Activated gamma-delta T cell treated with anti-CD3 and anti-CD28 coated beads, Interleukin-2, amount 50 U/mL, for 16 hours (primary cell): Measurements from ENCODE around the gene AHNAK2.
"Not testable (repeated sequence)": the region's sequence is repeated elsewhere in the genome, so short reads cannot be mapped to it uniquely, and the experiment has no call there.

Experiments used
- DNase-seq: peaks from one replicate; pipeline ENCODE4 v3.0.0-alpha.2; 2020; ENCODE audit warnings: low read depth

The AHNAK2 gene

DNA sequence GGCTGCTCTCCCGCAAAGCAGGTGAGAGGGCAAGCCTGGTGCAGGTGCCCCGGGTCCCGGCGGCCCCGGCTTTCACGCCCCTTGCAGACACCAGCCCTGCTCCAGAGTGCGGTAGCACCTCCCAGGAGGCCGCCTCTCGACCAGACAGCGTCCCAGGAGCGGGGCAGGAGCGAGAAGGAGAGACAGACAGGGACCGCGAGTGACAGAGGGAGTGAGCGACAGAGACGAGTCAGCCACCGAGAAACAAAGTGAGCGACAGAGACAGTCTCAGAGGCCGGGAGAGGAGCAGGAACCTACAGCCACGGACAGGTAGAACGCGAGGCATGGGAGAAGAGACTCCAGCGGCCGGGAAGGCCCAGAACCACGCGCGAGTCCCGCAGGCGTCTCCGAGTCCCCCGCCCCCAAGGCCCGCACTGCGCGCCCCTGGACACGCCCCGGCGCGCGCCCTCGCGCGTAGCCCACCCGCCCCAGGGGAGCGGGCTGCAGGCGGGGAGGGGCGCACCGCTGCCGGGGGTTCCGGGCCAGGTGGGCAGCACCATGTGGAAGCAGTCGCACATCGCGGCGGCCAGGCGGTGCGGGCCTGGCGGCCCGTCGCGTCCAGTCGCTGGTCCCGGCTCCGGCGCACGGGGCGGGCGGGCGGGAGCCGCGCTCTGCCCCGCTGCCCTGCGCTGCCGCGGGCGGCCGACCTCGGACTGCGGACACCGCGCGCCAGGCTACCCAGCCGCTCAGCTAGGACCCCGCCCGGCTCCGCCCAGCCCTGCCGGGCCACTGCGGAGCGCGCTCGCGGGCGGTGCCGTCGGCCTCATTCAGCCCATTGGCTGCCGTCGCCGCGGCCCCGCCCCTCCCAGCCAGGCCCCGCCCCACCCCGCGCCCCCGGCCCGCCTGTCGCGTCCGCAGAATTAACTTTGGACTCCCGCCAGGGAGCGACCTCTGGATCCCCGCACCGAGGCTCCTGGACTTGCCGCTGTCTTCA is at the start of gene AHNAK2:
AHNAK2 (minus strand) TSS at position 694 of the 973 bp plus-strand sequence; CDS start at position 557, 137 bp downstream.
- no peak for DNase-seq

DNA sequence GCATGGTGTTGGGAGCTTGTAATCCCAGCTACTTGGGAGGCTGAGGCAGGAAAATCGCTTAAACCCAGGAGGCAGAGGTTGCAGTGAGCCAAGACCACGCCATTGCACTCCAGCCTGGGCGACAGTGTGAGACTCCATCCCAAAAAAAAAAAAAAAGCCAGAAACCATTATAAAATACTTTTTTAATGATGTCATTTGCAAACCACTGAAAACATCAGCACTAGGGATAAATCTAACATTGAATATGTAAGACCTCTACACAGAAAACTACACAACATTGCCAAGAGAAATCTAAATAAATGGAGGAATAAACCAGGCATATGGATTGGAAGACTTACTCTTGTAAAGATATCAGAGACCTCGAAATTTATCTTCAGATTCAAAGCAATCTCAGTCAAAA is 49.5 kb upstream of the AHNAK2 start:
- not testable (repeated sequence) for DNase-seq

DNA sequence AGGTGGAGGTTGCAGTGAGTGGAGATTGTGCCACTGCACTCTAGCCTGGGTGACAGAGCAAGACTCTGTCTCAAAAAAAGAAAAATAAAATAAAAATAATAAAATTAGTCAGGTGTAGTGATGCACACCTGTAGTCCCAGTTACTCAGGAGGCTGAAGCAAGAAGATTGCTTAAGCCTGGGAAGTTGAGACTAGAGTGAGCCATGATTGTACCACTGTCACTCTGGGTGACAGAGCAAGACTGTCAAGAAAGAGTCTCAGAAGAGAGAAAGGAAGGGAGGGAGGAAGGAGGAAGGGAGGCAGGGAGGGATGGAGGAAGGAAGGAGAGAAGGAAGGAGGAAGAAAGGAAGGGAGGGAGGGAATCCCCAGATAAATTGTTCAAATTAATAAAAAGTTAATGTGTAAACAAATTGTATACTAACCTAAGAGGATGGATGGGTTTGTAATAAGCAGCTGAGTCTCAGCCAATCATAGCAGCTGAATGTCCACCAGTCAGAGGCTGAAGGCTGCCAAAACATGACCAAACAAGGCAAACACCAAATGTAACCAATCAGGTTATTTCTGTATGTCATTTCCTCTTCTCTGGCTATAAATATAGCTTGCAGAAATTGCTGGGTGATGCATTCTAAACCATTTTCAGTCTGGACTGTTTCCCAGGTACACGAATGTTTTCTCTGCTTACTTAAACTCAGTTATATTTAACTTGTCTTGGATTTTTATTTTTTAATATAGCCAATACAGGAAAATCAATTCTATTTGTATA is 48.8 kb upstream of the AHNAK2 start:
- no peak for DNase-seq

DNA sequence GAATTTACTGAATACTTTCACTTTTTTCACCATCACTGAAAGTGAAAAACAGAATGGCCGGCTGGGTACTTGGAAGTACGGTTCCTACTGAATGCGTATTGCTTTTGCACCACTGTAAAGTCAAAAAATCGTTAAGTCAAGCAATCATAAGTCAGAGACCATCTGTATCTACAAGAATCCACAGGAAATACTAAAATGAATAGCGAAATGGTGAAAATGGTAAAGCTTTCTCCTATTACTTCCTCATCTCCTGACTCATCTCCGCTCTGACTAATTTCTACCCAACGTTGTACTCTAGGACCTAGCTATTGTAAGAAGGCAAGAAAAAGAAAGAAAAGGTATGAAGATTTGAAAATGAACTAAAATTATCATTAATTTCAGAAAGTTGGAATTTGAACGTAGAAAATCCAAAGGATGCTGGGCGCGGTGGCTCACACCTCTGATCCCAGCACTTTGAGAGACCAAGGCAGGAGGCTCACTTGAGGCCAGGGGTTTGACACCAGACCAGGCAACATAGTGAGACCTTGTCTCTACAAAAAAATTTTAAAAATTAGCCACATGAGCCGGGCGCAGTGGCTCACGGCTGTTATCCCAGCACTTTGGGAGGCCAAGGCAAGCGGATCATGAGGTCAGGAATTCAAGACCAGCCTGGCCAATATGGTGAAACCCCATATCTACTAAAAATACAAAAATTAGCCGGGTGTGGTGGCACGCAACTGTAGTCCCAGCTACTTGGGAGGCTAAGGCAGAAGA is 48.0 kb upstream of the AHNAK2 start:
- DNase-seq: no peak

DNA sequence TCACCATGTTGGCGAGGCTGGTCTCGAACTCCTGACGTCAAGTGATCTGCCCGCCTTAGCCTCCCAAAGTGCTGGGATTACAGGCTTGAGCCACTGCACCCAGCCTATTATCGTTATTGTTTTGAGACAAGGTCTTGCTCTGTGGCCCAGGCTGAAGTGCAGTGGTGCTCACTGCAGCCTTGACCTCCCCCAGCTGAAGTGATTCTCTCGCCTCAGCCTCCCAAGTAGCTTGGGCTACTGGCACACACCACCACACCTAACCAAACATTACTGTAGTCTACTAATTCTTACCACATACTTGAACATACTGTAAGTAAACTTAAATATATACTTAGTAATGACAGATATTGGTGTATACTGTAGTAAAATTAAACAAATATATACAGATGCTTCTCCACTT is 47.3 kb upstream of the AHNAK2 start:
- DNase-seq: no peak

DNA sequence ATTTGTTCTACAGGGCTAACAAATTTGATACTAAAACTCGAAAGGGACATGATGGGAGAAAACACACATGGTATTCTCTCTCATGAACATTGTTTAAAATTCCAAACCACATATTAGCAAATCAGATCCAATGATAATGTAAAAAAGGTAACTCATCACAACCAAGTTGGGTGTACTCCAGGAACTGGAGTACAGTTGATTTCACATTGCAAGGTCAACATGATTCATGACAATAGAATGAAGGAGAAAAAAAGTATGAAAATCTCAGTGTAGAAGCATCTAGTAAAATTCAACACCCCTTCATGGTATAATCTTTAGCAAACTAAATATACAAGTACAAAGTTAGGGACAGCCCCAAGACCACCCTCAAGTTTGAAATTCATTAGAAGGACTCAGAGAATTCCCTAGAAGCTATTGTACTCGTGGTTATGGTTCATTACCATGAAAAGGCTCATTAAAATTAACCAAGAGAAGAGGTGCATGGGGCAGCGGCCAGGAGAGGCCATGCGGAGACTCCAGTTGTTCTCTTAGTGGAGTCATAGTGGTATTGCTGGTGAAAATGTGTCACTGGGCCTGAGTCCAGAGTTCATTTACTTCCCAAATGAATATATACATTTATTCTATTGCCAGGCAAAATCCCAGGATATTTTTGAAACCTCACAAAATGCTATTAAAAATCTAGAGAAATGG is 45.8 kb upstream of the AHNAK2 start:
- no peak for DNase-seq

DNA sequence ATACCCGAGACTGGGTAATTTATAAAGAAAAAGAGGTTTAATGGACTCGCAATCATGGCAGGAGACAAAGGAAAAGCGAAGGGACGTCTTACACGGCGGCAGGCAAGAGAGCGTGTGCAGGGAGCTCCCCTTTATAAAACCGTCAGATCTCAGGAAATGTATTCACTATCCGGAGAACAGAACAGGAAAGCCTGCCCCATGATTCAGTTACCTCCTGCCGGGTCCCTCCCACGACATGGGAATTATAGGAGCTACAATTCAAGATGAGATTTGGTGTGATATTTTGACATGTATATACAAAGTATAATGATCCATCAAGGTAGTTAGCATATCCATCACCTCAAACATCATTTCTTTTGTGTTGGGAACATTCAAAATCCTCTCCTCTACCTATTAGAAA is 45.0 kb upstream of the AHNAK2 start:
- DNase-seq: no peak

DNA sequence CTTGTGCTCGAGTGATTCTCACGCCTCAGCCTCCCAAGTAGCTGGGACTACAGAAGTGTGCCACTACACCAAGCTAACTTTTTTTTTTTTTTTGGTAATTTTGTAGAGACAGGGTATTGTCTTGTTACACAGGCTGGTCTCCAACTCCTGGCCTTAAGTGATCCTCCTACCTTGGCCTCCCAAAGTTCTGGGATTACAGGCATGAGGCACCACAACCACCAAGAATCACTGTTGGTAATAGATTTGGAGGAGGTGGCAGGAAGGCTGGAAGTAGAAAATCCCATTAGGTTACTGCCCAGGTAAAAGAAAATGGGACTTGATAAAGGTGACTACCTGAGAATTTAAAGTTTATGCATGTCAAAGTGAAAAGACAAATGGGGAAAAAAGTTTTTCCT is 44.1 kb upstream of the AHNAK2 start:
- DNase-seq: no peak

DNA sequence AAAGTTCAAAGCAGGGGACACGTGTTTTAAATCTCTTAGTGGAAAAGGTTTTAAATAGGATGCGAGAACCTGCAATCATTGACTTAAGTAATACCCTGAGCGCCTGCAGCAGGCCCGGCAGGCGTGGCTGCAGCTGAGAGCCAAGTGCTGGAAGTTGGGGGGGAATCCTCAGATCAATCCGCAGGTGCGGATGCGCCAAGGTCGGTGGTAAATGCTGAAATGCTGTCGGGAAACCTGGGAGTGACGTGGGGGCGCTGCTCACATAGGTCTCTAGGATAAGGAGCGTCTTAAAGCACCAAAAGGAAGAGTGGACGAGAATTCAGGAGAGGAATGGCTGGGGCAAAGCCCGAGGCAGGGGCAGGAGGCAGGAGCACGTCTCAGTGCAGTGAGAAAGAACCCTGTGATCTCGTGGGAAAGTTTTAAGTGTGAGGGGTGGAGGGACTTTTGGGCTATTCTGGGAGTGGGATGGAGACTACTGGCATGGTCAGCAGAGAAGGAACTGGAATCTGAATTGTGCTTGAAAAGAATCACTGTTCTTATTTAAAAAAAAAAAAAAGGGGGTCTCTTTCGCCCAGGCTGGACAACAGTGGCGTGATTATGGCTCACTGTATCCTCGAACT is 43.6 kb upstream of the AHNAK2 start:
- no peak for DNase-seq

DNA sequence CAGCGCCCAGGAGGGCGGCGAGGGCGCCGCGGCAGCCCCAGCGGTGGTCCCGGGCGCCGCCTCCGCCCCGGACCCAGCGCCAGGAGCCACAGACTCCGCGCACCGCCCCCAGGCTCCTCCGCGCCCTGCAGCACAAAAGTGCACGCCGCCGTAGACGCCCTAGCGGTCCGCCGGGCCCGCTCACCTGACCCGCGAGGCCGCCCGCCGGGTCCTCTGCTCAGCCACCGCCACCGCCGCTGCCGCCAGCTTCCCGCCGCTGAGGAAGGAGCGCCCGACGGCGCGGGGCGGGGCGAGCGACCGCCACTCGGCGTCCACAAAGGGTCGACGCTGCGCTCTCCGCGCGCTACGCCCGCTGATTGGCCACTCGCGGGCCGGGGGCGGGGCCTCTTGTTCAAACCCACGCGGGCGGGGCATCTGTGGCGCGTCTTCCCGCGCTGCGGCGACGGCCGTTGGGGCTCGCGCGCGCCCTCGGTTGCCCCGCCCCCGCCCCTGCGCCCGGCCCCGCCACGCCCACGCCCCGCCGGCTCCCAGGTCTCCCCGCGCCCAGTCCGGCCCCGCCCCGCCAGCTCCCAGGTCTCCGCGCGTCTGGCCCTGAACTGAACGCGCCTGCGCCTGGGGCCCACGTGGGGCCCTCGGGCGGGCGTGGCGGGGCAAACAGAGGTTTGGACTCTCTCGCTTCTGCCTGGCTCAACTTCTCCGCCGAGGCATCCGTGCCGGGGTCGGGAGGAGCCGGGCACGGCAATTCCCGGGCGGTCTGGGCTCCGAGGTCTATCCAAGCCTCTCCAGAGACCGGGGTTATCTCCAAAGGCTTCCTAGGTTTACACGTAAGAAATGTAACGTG is 42.9 kb upstream of the AHNAK2 start, which contains the start of gene CDCA4:
CDCA4 (minus strand) TSS at position 269 of the 841 bp plus-strand sequence. CDS start 9,154 bp downstream, outside the sequence.
- DNase-seq: peak; percentile 95

DNA sequence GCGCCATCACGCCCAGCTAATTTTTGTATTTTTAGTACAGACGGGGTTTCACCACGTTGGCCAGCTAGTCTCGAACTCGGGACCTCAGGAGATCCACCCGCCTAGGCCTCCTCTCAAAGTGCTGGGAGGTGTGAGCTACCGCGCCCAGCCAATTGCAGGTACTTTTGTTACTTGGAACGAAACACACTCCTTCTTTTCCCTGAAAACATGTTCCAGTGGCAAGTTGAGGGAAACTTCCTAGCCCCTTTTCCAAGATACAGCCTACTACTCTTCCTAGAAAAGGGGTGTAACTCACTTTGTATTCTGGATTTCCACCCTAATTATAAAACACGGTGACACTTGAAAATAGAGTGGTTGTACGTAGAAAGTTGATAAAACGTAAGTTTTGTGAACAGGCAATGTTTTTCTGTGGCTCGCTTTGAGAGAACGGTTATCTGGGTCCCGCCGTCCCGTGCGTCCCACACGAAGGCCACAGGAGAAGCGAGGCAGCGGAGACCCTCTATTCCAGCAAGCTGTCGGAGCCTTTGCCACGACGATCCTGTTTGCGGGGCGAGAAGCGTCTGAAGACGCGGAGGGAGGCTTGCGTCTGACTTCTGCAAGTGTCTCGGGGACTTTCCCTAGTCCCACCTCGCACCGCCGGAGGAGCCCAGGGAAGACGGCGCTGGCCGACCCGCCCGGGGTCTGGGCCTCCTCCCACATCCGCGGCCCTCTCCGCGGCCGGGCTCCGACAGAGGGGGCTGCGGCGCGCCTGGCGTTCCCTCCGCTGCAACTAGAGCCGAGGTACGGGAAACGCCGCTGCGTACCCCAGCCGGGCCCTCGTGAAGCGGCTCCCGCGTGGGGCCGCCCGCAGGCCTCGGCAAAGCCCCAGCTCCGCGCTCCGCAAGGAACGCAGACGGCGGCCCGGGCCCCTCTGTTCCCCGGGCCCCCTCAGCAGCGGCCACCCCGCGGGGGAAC is 42.0 kb upstream of the AHNAK2 start:
- peak; percentile 53 for DNase-seq

DNA sequence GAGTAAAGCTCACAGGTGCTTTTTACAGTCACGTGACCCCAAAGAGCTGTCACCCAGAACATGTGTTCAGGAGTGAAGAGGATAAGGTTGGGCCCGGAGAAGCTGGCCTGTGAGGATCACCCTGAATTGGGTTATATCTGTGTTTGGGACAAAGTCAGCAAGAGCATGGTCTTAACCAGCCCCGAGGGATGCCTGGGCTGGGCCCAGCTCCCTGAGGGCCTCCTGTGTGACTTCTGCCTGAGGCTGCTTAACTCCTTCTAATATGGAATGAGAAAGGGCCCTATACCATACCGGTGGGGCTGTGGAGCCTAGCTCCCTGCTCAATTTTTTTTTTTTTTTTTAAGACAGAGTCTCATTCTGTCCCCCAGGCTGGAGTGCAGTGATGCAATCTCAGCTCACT is 40.2 kb upstream of the AHNAK2 start:
- DNase-seq: no peak

DNA sequence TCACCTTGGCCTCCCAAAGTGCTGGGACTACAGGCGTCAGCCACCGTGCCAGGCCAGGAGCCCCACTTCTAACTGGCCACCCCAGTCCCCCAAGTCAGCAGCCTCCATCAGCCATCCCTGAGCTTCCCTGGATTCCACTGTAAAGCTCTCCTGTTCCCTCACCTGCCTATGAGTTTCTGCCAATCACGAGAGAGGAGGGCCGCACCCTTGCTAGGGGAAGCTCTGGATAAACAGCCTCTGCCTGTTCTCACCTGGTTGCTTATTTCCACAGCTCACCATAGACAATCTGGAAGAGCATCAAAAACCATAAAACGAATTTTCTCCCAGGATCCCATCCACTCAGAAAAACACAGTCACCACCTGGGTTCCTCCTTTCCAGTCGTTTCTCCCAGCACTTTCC is 37.7 kb upstream of the AHNAK2 start:
- no peak for DNase-seq

DNA sequence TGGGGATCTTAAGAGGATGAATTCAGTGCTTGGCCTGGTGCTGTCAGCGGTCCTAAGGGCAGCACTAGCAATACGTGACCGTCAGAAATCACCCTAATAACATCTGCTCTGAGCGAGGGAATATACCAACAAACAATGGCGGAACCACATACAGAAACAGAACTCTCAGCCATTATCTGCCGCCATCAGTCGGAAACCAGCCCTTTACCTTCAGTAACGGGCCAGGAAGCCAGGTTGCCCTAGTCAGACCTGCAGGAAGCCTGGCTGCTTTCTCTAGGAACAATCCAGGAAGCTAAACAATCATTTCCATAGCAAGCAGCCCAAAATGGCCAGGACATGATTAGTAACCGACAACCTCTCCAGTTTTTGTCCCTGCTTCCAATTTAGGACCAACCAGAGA is 37.1 kb upstream of the AHNAK2 start:
- no peak for DNase-seq

DNA sequence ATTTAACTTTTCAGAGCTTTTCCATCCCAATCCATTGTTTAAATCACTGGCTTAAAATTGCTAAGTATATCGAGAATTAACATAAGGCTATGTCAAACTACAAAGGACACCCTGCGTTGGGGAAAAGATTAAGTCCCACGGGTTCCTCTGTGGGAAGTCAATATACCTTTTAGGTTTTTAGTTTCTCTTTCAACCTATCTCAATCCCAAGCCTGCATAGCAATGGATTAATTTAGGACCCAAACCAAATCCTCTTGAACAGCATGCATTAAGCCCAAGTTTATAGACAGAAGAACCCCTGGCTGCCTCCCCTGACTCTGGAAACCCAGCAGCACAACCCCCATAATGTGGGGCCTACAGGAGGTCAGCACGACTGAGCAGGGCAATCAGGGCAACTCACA is 36.5 kb upstream of the AHNAK2 start:
- no peak for DNase-seq

DNA sequence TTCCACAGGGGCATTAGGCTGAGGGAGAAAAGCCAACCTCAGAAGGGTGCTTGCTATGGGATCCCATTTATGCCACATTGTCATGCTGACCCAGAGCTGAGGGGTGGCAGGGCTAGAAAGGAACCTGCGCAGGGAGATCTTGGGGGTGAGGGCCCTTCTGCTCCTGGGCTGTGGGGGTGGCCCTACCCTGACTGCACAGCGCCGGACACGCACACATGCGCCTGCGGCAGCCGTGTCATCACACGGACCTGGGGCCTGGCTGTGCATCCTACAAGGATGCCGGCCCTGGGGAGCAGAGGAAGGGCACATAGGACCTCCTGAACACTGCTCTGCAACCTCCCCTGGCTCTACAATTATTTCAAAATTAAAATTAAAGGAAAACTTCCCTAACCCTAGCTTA is 35.9 kb upstream of the AHNAK2 start:
- DNase-seq: no peak

DNA sequence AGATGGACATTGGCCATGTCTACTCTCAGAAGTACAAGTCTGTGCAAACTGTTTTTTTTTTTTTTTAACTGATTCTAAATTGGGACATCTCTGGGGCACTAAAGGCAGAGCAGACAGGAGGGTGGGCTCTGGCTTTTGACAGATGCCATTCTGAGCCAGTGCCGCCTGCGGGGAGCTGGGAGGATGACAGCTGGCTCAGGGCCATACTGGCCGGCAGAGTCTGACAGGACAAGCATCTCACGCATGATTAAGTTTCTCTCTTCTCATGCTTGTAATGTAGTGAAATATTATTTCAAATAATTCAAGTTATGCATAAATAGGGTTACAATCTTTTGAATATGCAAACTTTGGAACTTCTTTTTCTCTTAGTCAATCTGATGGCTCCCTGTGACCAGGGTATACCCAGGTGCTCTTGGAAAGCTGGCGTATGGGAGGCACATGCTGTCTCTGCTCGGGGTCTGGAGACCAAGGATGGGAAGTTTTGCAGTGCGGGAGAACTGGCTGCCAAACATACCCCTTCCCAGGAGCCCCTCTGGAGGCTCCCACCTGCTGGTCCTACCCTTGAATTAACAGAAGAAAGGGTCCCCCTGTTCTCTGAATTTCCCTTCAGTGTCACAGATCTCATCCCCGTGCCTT is 35.1 kb upstream of the AHNAK2 start:
- DNase-seq: no peak

DNA sequence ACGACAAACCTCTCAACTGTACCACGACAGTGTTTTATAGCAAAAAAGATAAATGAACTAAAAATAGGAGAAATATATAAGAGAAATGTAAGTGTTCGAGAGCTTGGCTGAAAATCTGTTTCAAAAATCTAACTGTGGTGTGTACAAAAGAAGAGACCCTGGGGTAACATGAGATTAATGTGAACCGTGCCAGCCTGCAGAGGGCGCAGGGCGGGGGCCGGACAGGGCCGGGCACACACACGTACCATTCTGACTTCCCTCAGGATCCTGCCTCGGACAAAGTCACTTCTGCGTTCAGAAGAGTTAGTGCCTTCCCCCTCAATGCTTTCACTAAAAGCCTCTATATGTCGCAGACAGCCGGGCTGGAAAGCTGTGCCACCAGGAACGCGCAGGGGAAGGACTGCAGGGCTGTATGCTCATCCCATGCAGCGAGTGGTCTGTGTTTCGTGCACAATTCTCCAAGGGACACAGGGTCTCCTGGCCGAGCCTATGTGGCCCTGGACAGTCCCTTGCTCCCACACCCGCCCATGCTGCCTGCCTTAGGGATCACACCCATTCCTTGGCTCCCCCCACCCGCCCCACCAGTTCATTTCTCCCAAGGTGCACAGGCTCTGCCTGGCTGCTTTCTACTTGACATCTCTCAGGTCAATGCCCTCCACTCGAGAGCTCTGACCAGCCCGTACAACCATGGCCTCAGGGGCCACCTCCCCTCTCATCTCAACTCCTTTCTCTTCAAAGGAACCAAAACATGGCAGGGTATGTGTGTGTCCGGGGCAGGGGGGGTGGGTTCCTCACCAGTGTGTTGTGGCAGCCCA is 34.2 kb upstream of the AHNAK2 start:
- no peak for DNase-seq
